ENCODE measurements around the gene PKNOX2. TPM values are rescaled to one million over a fixed set of nuclear protein-coding genes. Genes with fewer than 3 reads are reported as not detected.
A peak's percentile ranks its signal among the peaks of the same experiment; 100 is the strongest.

The PKNOX2 gene
- total and polyA plus RNA-seq, 2 donors = 4.7 to 6.5 TPM

GRCh38 chr11:125476721-125477120, 312.2 kb downstream of the PKNOX2 start:
- H3K4me1 ChIP-seq (ENCODE audit: insufficient read depth) = no peaks in the 10 kb centered on the region
- no peak for DNase-seq (ENCODE audit: extremely low spot score)
- no peak overlapping the region for H3K4me3 ChIP-seq (ENCODE audit: low read depth, low read length)
- WGBS = 76% methylated on average over 3 of the region's 3 CpGs
- peak overlapping the region; percentile 23 for H3K27ac ChIP-seq (ENCODE audit: low read depth)
- no peaks in the 10 kb centered on the region for H3K36me3 ChIP-seq (ENCODE audit: insufficient read depth)

- Histone ChIP-seq H3K4me3 (ENCODE audit: low read depth, low read length) (no peak overlapping the region), H3K4me1 (ENCODE audit: insufficient read depth) (no peaks in the 10 kb centered on the region), H3K36me3 (ENCODE audit: insufficient read depth) (no peaks in the 10 kb centered on the region), H3K27ac (ENCODE audit: low read depth) (no peak overlapping the region)
- no peak for DNase-seq (ENCODE audit: extremely low spot score)
- WGBS = 90% methylated on average over 3 of the region's 3 CpGs
Measured at GRCh38 chr11:125479137-125479536, 314.6 kb downstream of the PKNOX2 start.

GRCh38 chr11:125481531-125481930, 317.0 kb downstream of the PKNOX2 start:
- H3K27ac ChIP-seq (ENCODE audit: low read depth) = no peak overlapping the region
- 54% methylated on average over 3 of the region's 3 CpGs for WGBS
- no peaks in the 10 kb centered on the region for H3K4me1 ChIP-seq (ENCODE audit: insufficient read depth)
- DNase-seq (ENCODE audit: extremely low spot score) = no peak
- H3K4me3 ChIP-seq (ENCODE audit: low read depth, low read length) = no peak overlapping the region
- H3K36me3 ChIP-seq (ENCODE audit: insufficient read depth) = no peaks in the 10 kb centered on the region

Small RNAs within 50 kb of the gene (small RNA-seq; reads per million reads assigned to genes)
- gene RNU6-321P = not detected

Other genes starting within 250 kb of the PKNOX2 start
- gene HEPN1, start 245.5 kb upstream of the PKNOX2 start, total RNA-seq = not detected
- gene HEPN1, start 245.5 kb upstream of the PKNOX2 start, polyA plus RNA-seq = not detected
- gene HEPACAM, start 228.7 kb upstream of the PKNOX2 start, total RNA-seq = not detected
- gene HEPACAM, start 228.7 kb upstream of the PKNOX2 start, polyA plus RNA-seq = 0.49 TPM
- gene CCDC15, start 210.5 kb upstream of the PKNOX2 start, total RNA-seq = 12.1 TPM
- 0.79 TPM for gene CCDC15, start 210.5 kb upstream of the PKNOX2 start, polyA plus RNA-seq
- 9.0 TPM for gene SLC37A2, start 101.4 kb upstream of the PKNOX2 start, total RNA-seq
- 7.7 TPM for gene SLC37A2, start 101.4 kb upstream of the PKNOX2 start, polyA plus RNA-seq
- 38.5 TPM for gene TMEM218, start 53.1 kb upstream of the PKNOX2 start, total RNA-seq
- 35.3 TPM for gene TMEM218, start 53.1 kb upstream of the PKNOX2 start, polyA plus RNA-seq